Measurements from ENCODE around the gene ASAH2. TPM values are rescaled to one million over a fixed set of nuclear protein-coding genes. Genes with fewer than 3 reads are reported as not detected.

ASAH2 gene
- polyA plus RNA-seq, 1 donor from 2014 or later: 4.3 TPM

- Histone ChIP-seq H3K4me2 (ENCODE audit: low read length) (no peak overlapping the region), H3K4me3 (ENCODE audit: low read length) (no peak overlapping the region), H4K20me1 (ENCODE audit: insufficient read depth) (no peaks in the 10 kb centered on the region), H3K9me3 (ENCODE audit: low read length) (no peaks in the 10 kb centered on the region), H3K27ac (ENCODE audit: low read length) (no peak overlapping the region), H3K27me3 (ENCODE audit: insufficient read depth, low read depth, low read length) (no peaks in the 10 kb centered on the region), H3F3A (ENCODE audit: insufficient read depth, low read length, poor library complexity, severe bottlenecking) (no peaks in the 10 kb centered on the region), H3K79me2 (replicated peaks; ENCODE audit: insufficient read depth, low read length) (no peaks in the 10 kb centered on the region), H3K9ac (ENCODE audit: low read length) (no peak overlapping the region), H3K36me3 (ENCODE audit: insufficient read depth, low read length) (no peaks in the 10 kb centered on the region), H3K9me2 (ENCODE audit: insufficient read depth, low read length) (no peaks in the 10 kb centered on the region), H2AFZ (ENCODE audit: low read depth, low read length) (no peak overlapping the region)
- TF ChIP-seq POLR2AphosphoS5 (IDR thresholded peaks at IDR 0.05) (no peak), MXI1 (conservative IDR thresholded peaks at IDR 0.05; ENCODE audit: poor library complexity, severe bottlenecking) (no peak), EZH2 (IDR thresholded peaks at IDR 0.05; ENCODE audit: borderline replicate concordance, insufficient read depth, low read length, poor library complexity, severe bottlenecking) (no peak), REST (IDR thresholded peaks at IDR 0.05; ENCODE audit: borderline replicate concordance) (no peak), TAF1 (IDR thresholded peaks at IDR 0.05; ENCODE audit: low read depth) (no peak), EP300 (conservative IDR thresholded peaks at IDR 0.05; ENCODE audit: poor library complexity, severe bottlenecking) (no peak), SMC3 (conservative IDR thresholded peaks at IDR 0.05; ENCODE audit: poor library complexity) (no peak), RAD21 (conservative IDR thresholded peaks at IDR 0.05) (no peak)
Observed at GRCh38 chr10:50281210-50281966, 30.1 kb upstream of the ASAH2 start.

- H2AFZ ChIP-seq (ENCODE audit: low read depth, low read length): no peak overlapping the region
- TF ChIP-seq SMC3 (conservative IDR thresholded peaks at IDR 0.05; ENCODE audit: poor library complexity) (no peak), EZH2 (IDR thresholded peaks at IDR 0.05; ENCODE audit: borderline replicate concordance, insufficient read depth, low read length, poor library complexity, severe bottlenecking) (no peak), TAF1 (IDR thresholded peaks at IDR 0.05; ENCODE audit: low read depth) (no peak), MXI1 (conservative IDR thresholded peaks at IDR 0.05; ENCODE audit: poor library complexity, severe bottlenecking) (no peak)
Observed at GRCh38 chr10:50280049-50280841, 28.9 kb upstream of the ASAH2 start.

More at GRCh38 chr10:50280049-50280841, 28.9 kb upstream of the ASAH2 start:
- Histone ChIP-seq H4K20me1 (ENCODE audit: insufficient read depth) (no peaks in the 10 kb centered on the region), H3K79me2 (replicated peaks; ENCODE audit: insufficient read depth, low read length) (no peaks in the 10 kb centered on the region), H3F3A (ENCODE audit: insufficient read depth, low read length, poor library complexity, severe bottlenecking) (no peaks in the 10 kb centered on the region), H3K27ac (ENCODE audit: low read length) (no peak overlapping the region), H3K9ac (ENCODE audit: low read length) (no peak overlapping the region), H3K27me3 (ENCODE audit: insufficient read depth, low read depth, low read length) (no peaks in the 10 kb centered on the region), H3K9me2 (ENCODE audit: insufficient read depth, low read length) (no peaks in the 10 kb centered on the region), H3K36me3 (ENCODE audit: insufficient read depth, low read length) (no peaks in the 10 kb centered on the region), H3K4me3 (ENCODE audit: low read length) (no peak overlapping the region), H3K9me3 (ENCODE audit: low read length) (no peaks in the 10 kb centered on the region), H3K4me2 (ENCODE audit: low read length) (no peak overlapping the region)

Data from neural cell (in vitro differentiated cells).